ENCODE data around the gene RNF169. TPM values are rescaled to one million over a fixed set of nuclear protein-coding genes. Genes with fewer than 3 reads are reported as not detected.

RNF169 gene
- total and polyA plus RNA-seq, 2 of the 8 experiments (the other 6 are each of a cell fraction or from before 2014, with no cell fraction given): 3.6 to 12.5 TPM

DNA sequence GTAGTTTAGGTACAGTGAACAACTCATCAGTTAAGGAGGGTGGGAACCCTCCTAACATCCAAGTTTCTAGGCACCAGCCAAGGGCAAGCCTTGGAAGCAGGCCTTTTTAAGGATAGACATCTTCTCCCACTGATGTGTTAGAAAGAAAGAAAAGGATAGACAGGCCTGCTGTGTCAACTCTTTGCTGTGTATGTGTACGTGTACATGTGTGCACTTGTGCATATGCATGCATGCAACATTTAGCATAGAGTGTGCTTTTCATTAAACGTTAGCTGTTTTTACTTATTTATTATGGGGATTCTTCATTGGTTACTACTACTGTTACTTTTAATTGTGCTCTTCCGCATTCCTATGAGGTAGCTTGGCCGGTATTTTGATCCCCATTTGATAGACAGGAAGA, 36.1 kb downstream of the RNF169 start (continued):
- TF ChIP-seq, protein P1, sequence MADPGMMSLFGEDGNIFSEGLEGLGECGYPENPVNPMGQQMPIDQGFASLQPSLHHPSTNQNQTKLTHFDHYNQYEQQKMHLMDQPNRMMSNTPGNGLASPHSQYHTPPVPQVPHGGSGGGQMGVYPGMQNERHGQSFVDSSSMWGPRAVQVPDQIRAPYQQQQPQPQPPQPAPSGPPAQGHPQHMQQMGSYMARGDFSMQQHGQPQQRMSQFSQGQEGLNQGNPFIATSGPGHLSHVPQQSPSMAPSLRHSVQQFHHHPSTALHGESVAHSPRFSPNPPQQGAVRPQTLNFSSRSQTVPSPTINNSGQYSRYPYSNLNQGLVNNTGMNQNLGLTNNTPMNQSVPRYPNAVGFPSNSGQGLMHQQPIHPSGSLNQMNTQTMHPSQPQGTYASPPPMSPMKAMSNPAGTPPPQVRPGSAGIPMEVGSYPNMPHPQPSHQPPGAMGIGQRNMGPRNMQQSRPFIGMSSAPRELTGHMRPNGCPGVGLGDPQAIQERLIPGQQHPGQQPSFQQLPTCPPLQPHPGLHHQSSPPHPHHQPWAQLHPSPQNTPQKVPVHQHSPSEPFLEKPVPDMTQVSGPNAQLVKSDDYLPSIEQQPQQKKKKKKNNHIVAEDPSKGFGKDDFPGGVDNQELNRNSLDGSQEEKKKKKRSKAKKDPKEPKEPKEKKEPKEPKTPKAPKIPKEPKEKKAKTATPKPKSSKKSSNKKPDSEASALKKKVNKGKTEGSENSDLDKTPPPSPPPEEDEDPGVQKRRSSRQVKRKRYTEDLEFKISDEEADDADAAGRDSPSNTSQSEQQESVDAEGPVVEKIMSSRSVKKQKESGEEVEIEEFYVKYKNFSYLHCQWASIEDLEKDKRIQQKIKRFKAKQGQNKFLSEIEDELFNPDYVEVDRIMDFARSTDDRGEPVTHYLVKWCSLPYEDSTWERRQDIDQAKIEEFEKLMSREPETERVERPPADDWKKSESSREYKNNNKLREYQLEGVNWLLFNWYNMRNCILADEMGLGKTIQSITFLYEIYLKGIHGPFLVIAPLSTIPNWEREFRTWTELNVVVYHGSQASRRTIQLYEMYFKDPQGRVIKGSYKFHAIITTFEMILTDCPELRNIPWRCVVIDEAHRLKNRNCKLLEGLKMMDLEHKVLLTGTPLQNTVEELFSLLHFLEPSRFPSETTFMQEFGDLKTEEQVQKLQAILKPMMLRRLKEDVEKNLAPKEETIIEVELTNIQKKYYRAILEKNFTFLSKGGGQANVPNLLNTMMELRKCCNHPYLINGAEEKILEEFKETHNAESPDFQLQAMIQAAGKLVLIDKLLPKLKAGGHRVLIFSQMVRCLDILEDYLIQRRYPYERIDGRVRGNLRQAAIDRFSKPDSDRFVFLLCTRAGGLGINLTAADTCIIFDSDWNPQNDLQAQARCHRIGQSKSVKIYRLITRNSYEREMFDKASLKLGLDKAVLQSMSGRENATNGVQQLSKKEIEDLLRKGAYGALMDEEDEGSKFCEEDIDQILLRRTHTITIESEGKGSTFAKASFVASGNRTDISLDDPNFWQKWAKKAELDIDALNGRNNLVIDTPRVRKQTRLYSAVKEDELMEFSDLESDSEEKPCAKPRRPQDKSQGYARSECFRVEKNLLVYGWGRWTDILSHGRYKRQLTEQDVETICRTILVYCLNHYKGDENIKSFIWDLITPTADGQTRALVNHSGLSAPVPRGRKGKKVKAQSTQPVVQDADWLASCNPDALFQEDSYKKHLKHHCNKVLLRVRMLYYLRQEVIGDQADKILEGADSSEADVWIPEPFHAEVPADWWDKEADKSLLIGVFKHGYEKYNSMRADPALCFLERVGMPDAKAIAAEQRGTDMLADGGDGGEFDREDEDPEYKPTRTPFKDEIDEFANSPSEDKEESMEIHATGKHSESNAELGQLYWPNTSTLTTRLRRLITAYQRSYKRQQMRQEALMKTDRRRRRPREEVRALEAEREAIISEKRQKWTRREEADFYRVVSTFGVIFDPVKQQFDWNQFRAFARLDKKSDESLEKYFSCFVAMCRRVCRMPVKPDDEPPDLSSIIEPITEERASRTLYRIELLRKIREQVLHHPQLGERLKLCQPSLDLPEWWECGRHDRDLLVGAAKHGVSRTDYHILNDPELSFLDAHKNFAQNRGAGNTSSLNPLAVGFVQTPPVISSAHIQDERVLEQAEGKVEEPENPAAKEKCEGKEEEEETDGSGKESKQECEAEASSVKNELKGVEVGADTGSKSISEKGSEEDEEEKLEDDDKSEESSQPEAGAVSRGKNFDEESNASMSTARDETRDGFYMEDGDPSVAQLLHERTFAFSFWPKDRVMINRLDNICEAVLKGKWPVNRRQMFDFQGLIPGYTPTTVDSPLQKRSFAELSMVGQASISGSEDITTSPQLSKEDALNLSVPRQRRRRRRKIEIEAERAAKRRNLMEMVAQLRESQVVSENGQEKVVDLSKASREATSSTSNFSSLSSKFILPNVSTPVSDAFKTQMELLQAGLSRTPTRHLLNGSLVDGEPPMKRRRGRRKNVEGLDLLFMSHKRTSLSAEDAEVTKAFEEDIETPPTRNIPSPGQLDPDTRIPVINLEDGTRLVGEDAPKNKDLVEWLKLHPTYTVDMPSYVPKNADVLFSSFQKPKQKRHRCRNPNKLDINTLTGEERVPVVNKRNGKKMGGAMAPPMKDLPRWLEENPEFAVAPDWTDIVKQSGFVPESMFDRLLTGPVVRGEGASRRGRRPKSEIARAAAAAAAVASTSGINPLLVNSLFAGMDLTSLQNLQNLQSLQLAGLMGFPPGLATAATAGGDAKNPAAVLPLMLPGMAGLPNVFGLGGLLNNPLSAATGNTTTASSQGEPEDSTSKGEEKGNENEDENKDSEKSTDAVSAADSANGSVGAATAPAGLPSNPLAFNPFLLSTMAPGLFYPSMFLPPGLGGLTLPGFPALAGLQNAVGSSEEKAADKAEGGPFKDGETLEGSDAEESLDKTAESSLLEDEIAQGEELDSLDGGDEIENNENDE (IDR thresholded peaks at IDR 0.05; ENCODE audit: insufficient replicate concordance, low read length): no peak
- TF ChIP-seq EGR1 (IDR thresholded peaks at IDR 0.05; ENCODE audit: borderline replicate concordance, low read depth, low read length) (no peak), TCF12 (IDR thresholded peaks at IDR 0.05; ENCODE audit: low read depth, low read length) (no peak), ZNF274 (IDR thresholded peaks at IDR 0.05; ENCODE audit: borderline replicate concordance, extremely low read depth, low read length) (no peak), HDAC6 (IDR thresholded peaks at IDR 0.05; ENCODE audit: low read depth, low read length) (no peak), BACH1 (IDR thresholded peaks at IDR 0.05; ENCODE audit: low read length) (no peak), SUZ12 (IDR thresholded peaks at IDR 0.05; ENCODE audit: low read length) (no peak), RFX5 (IDR thresholded peaks at IDR 0.05; ENCODE audit: borderline replicate concordance, low read depth, low read length) (no peak), CBX8 (IDR thresholded peaks at IDR 0.05; ENCODE audit: borderline replicate concordance, low read depth, low read length) (no peak)
- TF ChIP-seq, protein P2, sequence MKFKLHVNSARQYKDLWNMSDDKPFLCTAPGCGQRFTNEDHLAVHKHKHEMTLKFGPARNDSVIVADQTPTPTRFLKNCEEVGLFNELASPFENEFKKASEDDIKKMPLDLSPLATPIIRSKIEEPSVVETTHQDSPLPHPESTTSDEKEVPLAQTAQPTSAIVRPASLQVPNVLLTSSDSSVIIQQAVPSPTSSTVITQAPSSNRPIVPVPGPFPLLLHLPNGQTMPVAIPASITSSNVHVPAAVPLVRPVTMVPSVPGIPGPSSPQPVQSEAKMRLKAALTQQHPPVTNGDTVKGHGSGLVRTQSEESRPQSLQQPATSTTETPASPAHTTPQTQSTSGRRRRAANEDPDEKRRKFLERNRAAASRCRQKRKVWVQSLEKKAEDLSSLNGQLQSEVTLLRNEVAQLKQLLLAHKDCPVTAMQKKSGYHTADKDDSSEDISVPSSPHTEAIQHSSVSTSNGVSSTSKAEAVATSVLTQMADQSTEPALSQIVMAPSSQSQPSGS (IDR thresholded peaks at IDR 0.05; ENCODE audit: low read length): no peak

All from H1 (cell line).